ENCODE results near the gene MLLT10. TPM values are rescaled to one million over a fixed set of nuclear protein-coding genes. Genes with fewer than 3 reads are reported as not detected.

Gene MLLT10
- total and polyA plus RNA-seq, 2 of the 8 experiments (the other 6 are each of a cell fraction or from before 2014, with no cell fraction given): 53.1 to 62.1 TPM

DNA sequence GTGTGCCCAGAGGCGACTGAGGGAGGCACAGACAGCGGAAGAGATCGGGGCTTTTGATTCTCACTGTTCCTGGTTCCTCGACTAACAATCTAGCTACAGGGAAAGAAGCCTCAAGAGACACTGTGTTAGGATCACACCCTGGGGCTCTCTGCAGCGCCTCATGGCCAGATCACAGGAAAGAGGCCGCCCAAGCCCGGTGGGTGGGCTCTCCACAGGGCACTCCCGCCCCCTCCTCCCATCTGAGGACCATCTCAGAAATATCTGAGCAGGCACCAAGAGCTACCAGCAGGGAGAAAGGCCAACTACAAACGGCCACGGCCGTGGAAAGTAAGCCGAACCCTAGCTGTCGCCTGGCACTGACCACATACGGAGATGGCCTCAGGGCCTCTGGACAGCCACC lies 224.2 kb downstream of the MLLT10 start:
- no peak overlapping the region; the same call in 1 of the 2 replicates for H2BK5ac ChIP-seq (ENCODE audit: low read depth, low read length)
- H3K79me2 ChIP-seq (ENCODE audit: control insufficient read depth in 1 of 2, insufficient read depth in 2 of 2, low read length in 2 of 2): no peaks in the 10 kb centered on the region
- no peak for FAIRE-seq
- no peak overlapping the region for H4K5ac ChIP-seq (ENCODE audit: insufficient read length, low read depth, low read length)
- H2BK12ac ChIP-seq (ENCODE audit: low read depth, low read length): peak overlapping the region; percentile 68; the same call in 1 of the 2 replicates
- H2BK15ac ChIP-seq (ENCODE audit: low read length): peak overlapping the region; percentile 9; the same call in 1 of the 2 replicates
- no peaks in the 10 kb centered on the region for H3K9me3 ChIP-seq (ENCODE audit: insufficient read depth in 2 of 2, low read depth in 1 of 2, low read length in 1 of 2)
- no peak overlapping the region for H3K4me3 ChIP-seq (ENCODE audit: extremely low read depth in 1 of 4, insufficient read depth in 2 of 4, low read depth in 3 of 4, low read length in 4 of 4)
- H3K4me1 ChIP-seq (replicated peaks in 1 of 4; ENCODE audit: control insufficient read depth in 3 of 4, insufficient read depth in 4 of 4, low read length in 3 of 4): peaks cover 11 to 23% (median 15%) of the 10 kb centered on the region in 4 experiments
- no peak overlapping the region for H3K14ac ChIP-seq (ENCODE audit: insufficient read length)
- TF ChIP-seq RBBP5 (IDR thresholded peaks at IDR 0.05; ENCODE audit: borderline replicate concordance, low read depth, low read length): no peak
- TF ChIP-seq RAD21 (IDR thresholded peaks at IDR 0.05 in 1 of 2, conservative IDR thresholded peaks at IDR 0.05 in 1 of 2; ENCODE audit: low read depth in 2 of 2, low read length in 2 of 2): 0 out of 4 replicates have a peak, but pooled peaks of 1 of the 2 experiments have one; percentile 4
- POLR2A ChIA-PET (ENCODE audit: partially characterized antibody): interaction anchor here (0.6 to 1.4 kb wide), 5 partner anchors 10 to 819 kb away, joined by 3 to 5 read pairs (median 3); no protein-coding TSS in a partner anchor
- H3K56ac ChIP-seq (replicated peaks; ENCODE audit: insufficient read length, low read depth, low read length): no peak overlapping the region
- H2AK5ac ChIP-seq (ENCODE audit: low read depth, low read length): peak overlapping the region; percentile 17; the same call in 1 of the 2 replicates
- H3K27me3 ChIP-seq (replicated peaks in 1 of 4; ENCODE audit: control insufficient read depth in 3 of 4, extremely low read depth in 1 of 4, insufficient read depth in 3 of 4, low read length in 3 of 4): no peaks in the 10 kb centered on the region
- WGBS, 2 experiments (ENCODE audit: extremely low coverage in 1 of 2, insufficient coverage in 1 of 2, insufficient read length in 1 of 2, insufficient replicate concordance in 2 of 2, low coverage in 1 of 2, low lambda C conversion rate in 2 of 2, missing lambda C conversion rate in 1 of 2): 81% methylated on average over 14 of the region's 14 CpGs; no CpG with 5 or more reads in 1 of the 2 experiments
- H2BK20ac ChIP-seq (ENCODE audit: low read length): peak overlapping the region; percentile 55; the same call in 1 of the 2 replicates
- no peak overlapping the region for H3K18ac ChIP-seq (ENCODE audit: extremely low read depth, low read length)
- no peak for DNase-seq (ENCODE audit: low read depth in 1 of 2, low spot score in 2 of 2)
- 0 out of 4 replicates have a peak overlapping the region, but pooled peaks of 1 of the 2 experiments have one; percentile 6 for H3K4me2 ChIP-seq (ENCODE audit: insufficient read depth in 1 of 2, low read depth in 2 of 2, low read length in 2 of 2)
- no peak overlapping the region for H3K23ac ChIP-seq (ENCODE audit: insufficient read length)
- H3K4ac ChIP-seq (replicated peaks; ENCODE audit: insufficient read length, low read depth, low read length): no peak overlapping the region
- no peaks in the 10 kb centered on the region for H4K20me1 ChIP-seq (replicated peaks in 1 of 2; ENCODE audit: control insufficient read depth in 1 of 2, insufficient read depth in 2 of 2, low read length in 2 of 2)
- H2AFZ ChIP-seq (ENCODE audit: low read length): no peak overlapping the region
- no peak overlapping the region for H4K8ac ChIP-seq (ENCODE audit: extremely low read depth, insufficient read depth, low read length)
- H2BK120ac ChIP-seq (replicated peaks; ENCODE audit: low read depth, low read length): no peak overlapping the region
- CTCF ChIA-PET (ENCODE audit: partially characterized antibody): interaction anchor here (0.6 to 2.4 kb wide), 13 partner anchors 10 to 904 kb away, joined by 3 to 8 read pairs (median 3); no protein-coding TSS in a partner anchor
- H4K91ac ChIP-seq (replicated peaks; ENCODE audit: insufficient read length, low read length): no peak overlapping the region
- no peak overlapping the region for H3K27ac ChIP-seq (ENCODE audit: low read depth, low read length)
- no peak overlapping the region; a peak in 1 of 7 replicates for H3K9ac ChIP-seq (replicated peaks in 1 of 4; ENCODE audit: extremely low read depth in 1 of 4, low read depth in 3 of 4, low read length in 3 of 4)
- no peaks in the 10 kb centered on the region for H3K79me1 ChIP-seq (ENCODE audit: low read depth, low read length)
- H3K23me2 ChIP-seq (ENCODE audit: low read depth, low read length): no peaks in the 10 kb centered on the region
- H3K36me3 ChIP-seq (ENCODE audit: control insufficient read depth in 2 of 4, insufficient read depth in 4 of 4, low read length in 3 of 4): no peaks in the 10 kb centered on the region
